HL-60/S4 (cell line): Measurements from ENCODE around the gene PLCH2.
"Not testable (repeated sequence)": the region's sequence is repeated elsewhere in the genome, so short reads cannot be mapped to it uniquely, and the experiment has no call there.

Experiments
- in situ Hi-C: fragments of 300-500 bp; cut with MboI; formaldehyde crosslinking; loops from 2 replicates; pipeline ENCODE4 v1.14.3; 2022; ENCODE audit warnings: low sequenced_read_pairs

The PLCH2 gene

DNA sequence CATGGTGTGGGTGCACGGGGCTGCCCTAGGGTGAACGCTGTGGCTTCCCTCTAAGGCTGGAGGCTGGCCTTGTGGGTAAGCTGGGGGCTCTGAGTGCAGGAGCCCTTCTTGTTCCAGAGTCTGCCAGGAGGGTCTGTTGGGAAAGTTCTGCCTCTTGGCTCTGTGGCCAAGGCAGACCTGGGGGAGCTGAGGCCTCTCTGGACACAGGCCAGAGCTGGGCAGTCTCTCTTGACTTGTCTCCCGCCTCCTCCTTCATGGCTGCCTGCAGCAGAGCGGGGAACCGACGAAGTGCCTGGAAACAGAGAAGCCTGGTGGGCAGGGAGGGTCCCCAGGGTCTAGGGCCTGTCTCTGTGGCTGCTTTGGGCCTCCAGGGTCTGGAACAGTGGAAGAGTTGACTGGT, 33.4 kb upstream of the PLCH2 start:
- in situ Hi-C loops, result no loop called here

- in situ Hi-C loops, result no loop called here
Observed at GRCh38 chr1:2443277-2444137, 32.6 kb upstream of the PLCH2 start.

DNA sequence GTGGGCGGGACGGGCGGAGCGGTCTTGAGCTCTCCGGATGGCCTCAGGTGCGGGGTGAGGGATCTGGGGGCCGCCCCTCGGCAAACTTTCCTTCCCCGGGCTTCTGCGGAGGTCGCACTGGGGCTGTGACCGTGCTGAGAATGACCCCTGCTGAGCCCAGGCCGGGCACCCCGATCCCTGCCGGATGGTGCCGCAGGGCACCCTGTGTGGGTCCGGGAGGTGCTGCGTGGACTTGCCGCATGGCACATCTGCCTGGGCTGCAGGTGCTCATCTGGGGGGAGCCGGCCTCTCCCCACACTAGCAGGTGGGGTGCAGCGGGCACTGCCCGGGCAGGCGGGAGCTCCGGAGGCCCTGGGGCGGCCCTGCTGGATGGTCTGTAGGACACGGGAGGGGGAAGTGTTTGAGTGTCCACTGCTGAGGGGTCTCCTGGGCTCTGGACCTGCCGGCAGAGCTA, 31.9 kb upstream of the PLCH2 start:
- in situ Hi-C loops, result no loop called here

DNA sequence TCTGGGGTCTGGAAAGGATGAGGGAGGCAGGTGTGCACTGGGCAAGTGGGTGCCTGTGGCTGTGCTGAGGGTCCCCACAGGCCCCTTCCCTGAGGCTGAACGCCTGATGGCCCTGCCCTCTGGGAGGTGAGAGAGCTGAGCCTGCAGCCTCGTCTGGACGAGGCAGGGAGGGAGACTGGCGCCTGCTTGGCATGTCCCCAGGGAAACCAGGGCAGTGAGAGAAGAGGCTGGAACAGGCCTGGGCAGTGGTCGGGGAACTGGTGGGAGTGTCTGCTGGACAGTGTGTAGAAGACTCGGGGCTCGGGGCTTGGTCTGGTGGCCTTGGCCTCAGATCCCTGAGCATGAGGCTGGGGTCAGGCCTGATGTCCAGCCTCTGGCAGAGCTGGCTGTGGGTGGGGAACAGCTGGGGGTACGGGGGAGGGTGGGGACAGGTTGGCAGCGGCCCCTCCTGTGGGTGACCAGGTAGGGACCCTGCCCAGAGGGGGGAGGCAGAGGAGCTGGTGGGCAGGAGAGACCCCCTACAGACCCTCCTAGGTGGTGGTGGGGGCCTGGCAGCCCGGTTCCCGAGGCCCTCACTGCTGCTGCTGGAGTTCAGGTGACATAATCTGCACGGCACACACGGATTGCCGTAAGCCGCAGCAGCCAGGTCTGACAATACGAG, 30.8 kb upstream of the PLCH2 start:
- in situ Hi-C loops, result no loop called here

GRCh38 chr1:2445823-2446215, 30.3 kb upstream of the PLCH2 start:
- in situ Hi-C loops, result no loop called here

DNA sequence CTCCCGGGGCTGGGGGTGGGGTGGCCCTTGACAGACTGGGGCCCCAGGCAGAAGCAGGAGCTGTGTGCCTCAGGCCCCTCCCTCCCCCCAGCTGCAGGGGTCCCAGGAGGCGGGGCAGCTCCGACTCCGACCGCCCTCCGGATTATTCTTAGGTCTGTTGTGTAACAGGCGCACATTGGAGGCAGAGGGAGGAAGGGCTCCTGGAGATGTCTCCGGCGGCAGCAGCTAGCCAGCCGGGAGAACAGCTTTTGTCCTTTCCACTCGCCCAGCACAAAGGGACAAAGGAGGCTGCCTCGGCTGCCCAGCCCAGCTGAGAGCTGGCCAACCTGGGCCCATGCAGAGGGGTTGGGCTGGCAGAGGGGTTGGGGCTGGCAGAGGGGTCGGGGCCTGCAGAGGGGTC, 29.7 kb upstream of the PLCH2 start:
- in situ Hi-C loops, result no loop called here

DNA sequence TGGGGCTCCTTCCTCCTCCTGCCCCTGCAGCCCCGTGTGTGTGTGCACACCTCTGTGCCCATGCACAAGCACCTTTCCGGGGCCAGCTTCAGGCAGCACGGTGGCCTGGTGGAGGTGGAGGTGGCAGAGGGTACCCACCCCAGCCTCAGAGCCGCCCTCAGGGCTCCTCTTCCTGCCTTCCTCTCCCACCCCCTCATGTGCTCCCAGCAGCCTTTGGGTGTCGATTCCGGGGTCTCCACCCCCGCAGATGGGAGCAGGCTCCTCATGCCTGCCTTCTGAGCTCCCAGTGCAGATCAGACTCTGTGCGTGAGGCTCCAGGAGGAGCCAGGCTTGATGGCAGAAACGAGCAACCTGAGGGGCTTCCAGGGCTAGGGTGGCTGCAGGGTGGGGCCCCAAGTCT, 29.2 kb upstream of the PLCH2 start:
- in situ Hi-C loops, result no loop called here

DNA sequence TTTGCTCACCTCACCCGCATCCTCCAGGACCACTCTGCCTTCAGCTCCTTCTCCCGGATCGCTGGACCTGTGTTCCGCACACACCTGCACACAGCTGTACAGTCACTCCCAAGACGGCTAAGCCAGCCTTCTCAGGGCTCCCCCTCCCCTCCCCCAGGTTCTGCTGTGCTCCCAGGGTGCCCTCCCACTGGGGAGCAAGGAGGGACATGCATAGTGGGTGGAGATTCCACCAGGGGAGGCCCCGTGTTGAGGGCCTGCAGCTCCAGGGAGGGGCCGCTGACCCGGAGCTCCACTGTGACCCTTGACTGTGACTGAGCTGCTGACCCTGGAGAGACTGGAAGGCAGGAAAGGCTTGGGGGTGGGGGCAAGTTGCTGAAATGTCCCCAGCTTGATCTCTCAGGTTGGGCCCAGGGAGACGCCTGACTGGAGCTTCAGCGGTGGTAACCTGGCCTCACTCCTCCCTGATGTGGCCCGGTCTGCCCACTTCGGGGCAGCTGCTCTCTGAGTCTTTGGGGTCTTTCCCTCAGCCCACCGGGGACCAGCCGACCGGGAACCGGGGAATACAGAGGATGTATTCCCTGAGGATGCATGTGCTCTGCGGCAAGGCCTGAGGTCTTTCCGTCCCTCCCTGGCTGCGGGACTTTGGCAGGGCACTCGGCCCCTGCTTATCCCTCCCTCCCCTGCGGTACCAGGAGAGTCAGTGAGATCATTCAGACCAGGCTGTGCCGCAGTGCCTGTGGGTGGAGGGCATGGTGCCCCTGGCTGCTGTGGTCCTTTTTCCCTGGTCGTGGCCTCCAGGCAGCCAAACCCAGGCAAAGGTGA, 28.6 kb upstream of the PLCH2 start:
- in situ Hi-C loops, result no loop called here

GRCh38 chr1:2448098-2448445, 28.0 kb upstream of the PLCH2 start:
- in situ Hi-C loops, result no loop called here

DNA sequence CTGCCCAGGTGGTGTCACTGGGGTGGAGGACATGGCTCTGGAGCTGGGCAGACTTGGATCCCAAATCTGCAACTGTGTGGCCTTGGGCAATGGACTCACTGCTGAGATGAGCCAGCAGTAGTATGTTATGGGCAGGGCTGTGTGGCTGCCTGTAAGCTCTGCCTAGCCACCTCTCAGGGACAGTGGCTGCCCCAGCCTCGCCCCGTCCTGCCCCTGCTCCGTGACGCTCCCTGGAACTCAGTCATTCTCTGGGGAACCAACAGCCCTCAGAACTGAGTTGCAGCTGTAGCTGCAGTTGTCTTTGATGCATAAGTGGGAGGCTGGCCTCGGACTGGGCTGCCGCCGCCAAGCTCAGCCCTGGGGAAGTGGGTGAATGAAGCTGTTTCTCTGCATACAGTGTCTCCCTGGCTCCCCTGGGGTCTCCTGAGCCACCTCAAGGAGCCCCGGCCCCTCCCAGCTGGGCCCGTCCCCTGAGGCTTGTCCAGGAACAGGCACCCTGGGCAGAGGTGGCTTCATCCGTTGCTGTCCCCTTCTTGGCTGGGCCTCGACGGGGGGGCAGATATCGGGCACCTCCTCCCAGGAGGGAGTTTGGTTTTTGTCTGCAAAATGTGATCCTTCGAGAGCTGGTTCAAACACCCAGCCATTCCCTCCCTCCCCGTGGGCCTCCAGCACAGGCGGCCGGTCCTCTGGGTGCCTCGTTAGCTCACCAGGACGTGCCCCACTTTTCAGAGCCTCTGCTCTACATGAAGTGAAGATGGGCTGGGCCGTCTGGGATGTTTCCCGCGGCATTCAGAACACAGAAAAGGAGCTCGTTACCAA, 26.2 kb upstream of the PLCH2 start:
- in situ Hi-C loops, result no loop called here

DNA sequence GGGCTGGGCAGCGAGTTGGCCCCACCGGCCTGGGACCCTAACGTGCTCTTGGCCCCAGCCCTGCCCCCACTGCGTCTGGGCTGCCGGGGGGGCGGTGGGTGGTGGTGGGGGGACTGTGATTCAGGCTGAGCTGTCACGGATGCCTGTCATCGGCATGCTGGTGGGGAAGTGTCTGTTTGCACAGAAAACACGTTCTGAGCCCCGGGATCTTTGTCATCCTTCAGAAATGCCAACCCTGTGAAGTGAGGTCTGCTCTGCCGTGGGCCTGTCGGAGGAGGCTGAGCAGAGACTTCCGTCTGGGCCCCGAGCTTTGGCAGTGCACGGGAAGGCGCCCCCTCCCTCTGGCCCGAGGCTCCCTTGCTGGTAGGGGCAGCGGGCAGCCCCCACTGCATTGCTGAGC, 24.3 kb upstream of the PLCH2 start:
- in situ Hi-C loops, result no loop called here

GRCh38 chr1:2452201-2452931, 23.7 kb upstream of the PLCH2 start:
- in situ Hi-C loops, result no loop called here

DNA sequence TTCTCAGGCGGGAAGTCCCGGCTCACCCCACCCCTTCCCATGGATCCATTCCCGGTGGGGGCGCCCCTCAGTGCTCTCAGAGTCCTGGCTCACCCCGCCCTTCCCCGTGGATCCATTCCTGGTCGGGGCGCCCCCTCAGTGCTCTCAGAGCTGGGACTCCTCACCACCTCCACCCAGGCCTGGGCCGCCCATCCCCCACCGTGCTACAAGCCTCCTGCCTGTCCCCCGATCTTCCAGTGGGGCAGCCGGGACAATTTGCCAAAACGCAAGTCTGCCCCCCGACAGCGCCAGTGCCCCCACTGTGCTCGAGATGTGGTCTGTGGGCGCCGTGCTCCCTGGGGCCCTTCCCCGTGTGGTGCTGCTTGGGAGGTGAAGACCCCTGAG, 23.2 kb upstream of the PLCH2 start:
- in situ Hi-C loops, result no loop called here

- in situ Hi-C loops, result no loop called here
Observed at GRCh38 chr1:2454227-2454626, 21.9 kb upstream of the PLCH2 start.

GRCh38 chr1:2455757-2456156, 20.3 kb upstream of the PLCH2 start:
- in situ Hi-C loops, result no loop called here

DNA sequence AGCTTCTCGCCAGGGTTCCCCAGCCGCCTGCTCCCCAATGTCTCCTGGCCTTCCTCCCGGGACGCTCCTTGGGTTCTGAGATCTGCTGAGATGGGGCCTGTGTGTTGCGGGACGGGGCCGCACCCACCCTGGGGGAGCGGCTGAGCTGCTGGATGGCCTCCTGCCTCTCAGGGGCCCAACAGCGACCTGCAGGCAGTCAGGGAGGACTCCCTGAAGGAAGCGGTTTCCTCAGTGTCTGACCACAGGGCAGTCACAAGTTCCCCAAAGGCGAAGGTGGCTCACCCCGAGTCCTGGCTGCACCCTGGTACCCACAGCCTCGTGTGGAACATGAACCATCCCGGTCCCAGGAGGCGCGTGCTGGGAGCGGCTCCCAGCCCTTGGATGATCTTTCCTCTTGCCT, 18.6 kb upstream of the PLCH2 start:
- in situ Hi-C loops, result no loop called here

DNA sequence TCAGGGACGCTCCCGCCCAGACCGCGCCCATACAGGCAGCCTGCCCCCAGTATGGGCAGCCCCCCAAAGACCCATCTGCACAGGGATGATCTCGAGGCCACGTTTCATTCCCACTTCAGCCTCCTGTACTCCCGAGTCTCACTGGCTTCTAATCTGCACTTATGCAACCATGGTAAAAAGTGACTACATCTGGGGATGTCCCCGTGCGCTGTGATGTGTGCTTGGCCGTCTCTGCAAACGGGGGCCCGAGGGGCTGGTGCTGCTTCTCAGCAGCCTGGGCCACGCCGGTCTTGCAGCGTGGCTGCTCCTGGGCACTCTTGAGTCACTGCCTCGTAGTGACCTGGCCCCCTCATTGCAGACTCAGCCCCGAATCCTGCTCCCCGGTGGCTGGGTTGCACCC, 17.4 kb upstream of the PLCH2 start:
- in situ Hi-C loops, result no loop called here

DNA sequence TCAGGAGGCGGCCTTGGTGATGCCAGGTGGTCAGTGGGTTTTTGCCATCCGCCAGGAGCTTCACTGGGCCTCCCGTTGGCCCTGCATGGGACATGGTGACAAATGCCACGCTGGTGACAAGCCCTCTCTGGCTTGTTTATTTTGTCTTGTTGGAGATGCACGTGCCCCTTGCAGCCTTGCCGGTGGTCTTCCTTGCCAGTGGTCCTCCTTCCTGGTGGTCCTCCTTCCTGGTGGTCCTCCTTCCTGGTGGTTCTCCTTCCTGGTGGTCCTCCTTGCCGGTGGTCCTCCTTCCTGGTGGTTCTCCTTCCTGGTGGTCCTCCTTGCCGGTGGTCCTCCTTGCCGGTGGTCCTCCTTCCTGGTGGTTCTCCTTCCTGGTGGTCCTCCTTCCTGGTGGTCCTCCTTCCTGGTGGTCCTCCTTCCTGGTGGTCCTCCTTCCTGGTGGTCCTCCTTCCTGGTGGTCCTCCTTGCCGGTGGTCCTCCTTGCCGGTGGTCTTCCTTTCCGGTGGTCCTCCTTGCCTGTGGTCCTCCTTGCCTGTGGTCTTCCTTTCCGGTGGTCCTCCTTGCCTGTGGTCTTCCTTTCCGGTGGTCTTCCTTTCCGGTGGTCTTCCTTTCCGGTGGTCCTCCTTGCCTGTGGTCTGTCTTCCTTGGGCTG, 16.9 kb upstream of the PLCH2 start:
- in situ Hi-C loops, result not testable (repeated sequence)

- in situ Hi-C loops, result no loop called here
Observed at GRCh38 chr1:2459757-2460156, 16.3 kb upstream of the PLCH2 start.

- in situ Hi-C loops, result no loop called here
Observed at GRCh38 chr1:2460203-2460602, 15.9 kb upstream of the PLCH2 start.
